Endothelial cell of umbilical vein (primary cell): ENCODE measurements around the gene SLC2A4. TPM values are rescaled to one million over a fixed set of nuclear protein-coding genes. Genes with fewer than 3 reads are reported as not detected.
A peak's percentile ranks its signal among the peaks of the same experiment; 100 is the strongest.

Source experiments
- BruUV-seq: library from RNA; stranded (reverse); fragments of 400-500 nt; replicated peaks from 2 replicates; lab custom pipeline; 2021; lab: Mats Ljungman, UMichigan
- CTCF ChIA-PET: fragments of 300-600, 350-600 bp; sonication (Branson Sonifier 250); formaldehyde crosslinking; loops from one replicate; lab custom pipeline; 2021; ENCODE audit warnings: antibody characterized with exemption, inconsistent platforms; lab: Charles Lee
- POLR2A ChIA-PET: fragments of 300-600, 350-600 bp; sonication (Branson Sonifier 250); formaldehyde crosslinking; loops from one replicate; lab custom pipeline; 2021; ENCODE audit warnings: antibody characterized with exemption, inconsistent platforms; lab: Charles Lee
- DNase-seq: peaks from one replicate; pipeline ENCODE4 v3.0.0-alpha.2; 2011; ENCODE audit warnings: low read depth, low spot score
- FAIRE-seq: peaks from 2 replicates; lab custom pipeline; 2011; peaks lifted over from hg19 to GRCh38; lab: Jason Lieb, UNC
- H2AFZ ChIP-seq: 2 replicates; pipeline ENCODE4 v1.6.0; 2012; ENCODE audit warnings: low read depth, low read length, control low read depth, inconsistent platforms
- H3K27ac ChIP-seq: 2 replicates; pipeline ENCODE4 v1.5.1; 2011; ENCODE audit warnings: low read depth, mild to moderate bottlenecking, control low read depth, low read length, moderate library complexity; ENCODE audit not compliant: insufficient read depth
- H3K27me3 ChIP-seq, 2 experiments: 2 replicates each; pipeline versions ENCODE4 v1.6.0 to v1.6.1; 2011; ENCODE audit warnings: low read length in 2 of 2, mixed read lengths in 1 of 2; ENCODE audit not compliant: control insufficient read depth in 2 of 2, insufficient read depth in 2 of 2
- H3K36me3 ChIP-seq, 2 experiments: 2 replicates in 1 of 2; 3 replicates in 1 of 2; pipeline ENCODE4 v1.5.1; 2011; ENCODE audit warnings: low read length in 2 of 2, mild to moderate bottlenecking in 1 of 2, moderate library complexity in 1 of 2; ENCODE audit not compliant: control insufficient read depth in 2 of 2, insufficient read depth in 2 of 2; ENCODE audit errors: extremely low read depth in 1 of 2
- H3K4me1 ChIP-seq: 3 replicates; pipeline ENCODE4 v1.5.1; 2011; ENCODE audit warnings: mild to moderate bottlenecking, low read length; ENCODE audit not compliant: control insufficient read depth, insufficient read depth; ENCODE audit errors: extremely low read depth
- H3K4me2 ChIP-seq: 2 replicates; pipeline ENCODE4 v1.6.1; 2011; ENCODE audit warnings: low read length, control low read depth, mixed read lengths; ENCODE audit not compliant: insufficient read depth
- H3K4me3 ChIP-seq, 3 experiments: fragments of 200-600 bp in 1 of 3; sonication (generic), shearing (Covaris generic) in 1 of 3; replicated peaks in 1 of 3; 2 replicates each; pipeline ENCODE4 v1.5.1; 2011 to 2016; ENCODE audit warnings: control low read depth in 3 of 3, low read length in 3 of 3, mild to moderate bottlenecking in 2 of 3, inconsistent platforms in 1 of 3, low read depth in 1 of 3, moderate library complexity in 1 of 3; ENCODE audit not compliant: insufficient read depth in 1 of 3
- H3K79me2 ChIP-seq: 2 replicates; pipeline ENCODE4 v1.6.0; 2012; ENCODE audit warnings: low read length, inconsistent platforms; ENCODE audit not compliant: control insufficient read depth, insufficient read depth
- H3K9ac ChIP-seq: replicated peaks from 2 replicates; pipeline ENCODE3; 2011; ENCODE audit warnings: low read length, control low read depth; ENCODE audit not compliant: insufficient read depth; ENCODE audit errors: extremely low read depth
- H3K9me1 ChIP-seq: replicated peaks from 3 replicates; pipeline ENCODE4 v1.6.0; 2011; ENCODE audit warnings: mild to moderate bottlenecking, low read length; ENCODE audit not compliant: control insufficient read depth, insufficient read depth; ENCODE audit errors: extremely low read depth
- H3K9me3 ChIP-seq: replicated peaks from 2 replicates; pipeline ENCODE4 v1.5.1; 2012; ENCODE audit warnings: low read length, inconsistent platforms; ENCODE audit not compliant: control insufficient read depth, insufficient read depth
- H4K20me1 ChIP-seq: replicated peaks from 2 replicates; pipeline ENCODE3; 2011; ENCODE audit warnings: mild to moderate bottlenecking, low read length; ENCODE audit not compliant: control insufficient read depth, insufficient read depth; ENCODE audit errors: extremely low read depth
- EZH2 ChIP-seq: IDR thresholded peaks from 2 replicates; pipeline ENCODE4 v1.6.1; 2012; ENCODE audit warnings: borderline replicate concordance, low read depth, mild to moderate bottlenecking, moderate library complexity, low read length, inconsistent platforms; ENCODE audit not compliant: severe bottlenecking
- FOS ChIP-seq: IDR thresholded peaks from 2 replicates; pipeline ENCODE4 v1.6.1; 2011; ENCODE audit warnings: mild to moderate bottlenecking, low read length, moderate library complexity, borderline replicate concordance; ENCODE audit not compliant: insufficient read depth
- GATA2 ChIP-seq: IDR thresholded peaks from 2 replicates; pipeline ENCODE4 v1.7.0; 2011; ENCODE audit warnings: low read depth, mild to moderate bottlenecking, moderate library complexity, mixed read lengths, low read length; ENCODE audit not compliant: insufficient read length, insufficient read depth
- JUN ChIP-seq: IDR thresholded peaks from 2 replicates; pipeline ENCODE4 v1.6.1; 2011; ENCODE audit warnings: borderline replicate concordance, low read depth; ENCODE audit not compliant: insufficient read length, insufficient read depth
- MYC ChIP-seq: IDR thresholded peaks from one replicate; pipeline ENCODE4 v1.6.1; 2011; ENCODE audit warnings: mild to moderate bottlenecking, low read depth, low read length
- POLR2A ChIP-seq: IDR thresholded peaks from 2 replicates; pipeline ENCODE4 v1.6.1; 2012; ENCODE audit warnings: low read depth, mild to moderate bottlenecking, control low read depth, low read length
- POLR2AphosphoS5 ChIP-seq: IDR thresholded peaks from 2 replicates; pipeline ENCODE4 v1.6.1; 2012; ENCODE audit warnings: low read depth, mild to moderate bottlenecking, control low read depth, low read length, moderate library complexity; ENCODE audit not compliant: insufficient read depth
- dilution Hi-C: fragments of 300-500 bp; cut with MboI; formaldehyde crosslinking; loops from one replicate; pipeline ENCODE4 v1.15.0; 2019; ENCODE audit warnings: low sequenced_read_pairs; ENCODE audit not compliant: extremely low pct_ligation_motif_present
- intact Hi-C: fragments of 100-400 bp; cut with micrococcal nuclease; formaldehyde crosslinking; loops from one replicate; pipeline ENCODE4 v1.10.0; 2022
- polyA plus RNA-seq, 4 experiments: library from polyadenylated mRNA; depleted of rRNA in 3 of 4; stranded (reverse) in 3 of 4; unstranded in 1 of 4; fragments of >200 nt; gene quantifications; 2 replicates each; pipeline versions ENCODE4 v1.2.1 to v1.2.3, GENCODE V29; 2011 to 2012; ENCODE audit warnings: missing spikeins in 1 of 4
- total RNA-seq: library from RNA; stranded (reverse); gene quantifications from 2 replicates; pipeline ENCODE4 v1.2.3, GENCODE V29; 2021
- TF ChIP-seq, protein P1 (sequence below), 2 donors: IDR thresholded peaks; 1 replicate in 1 of 2; 2 replicates in 1 of 2; pipeline ENCODE4 v1.5.1; 2011; ENCODE audit warnings: low read length in 2 of 2, mild to moderate bottlenecking in 2 of 2, moderate library complexity in 2 of 2, control low read depth in 1 of 2, inconsistent platforms in 1 of 2, low read depth in 1 of 2; ENCODE audit not compliant: insufficient read depth in 1 of 2; ENCODE audit errors: extremely low read depth in 1 of 2
- TF ChIP-seq, protein P2 (sequence below): IDR thresholded peaks from 2 replicates; pipeline ENCODE4 v1.6.1; 2011; ENCODE audit not compliant: insufficient read depth, insufficient read length

The SLC2A4 gene
- total and polyA plus RNA-seq, 2 donors (not counting 3 experiments of a cell fraction or from before 2014, with no cell fraction given): 0.12 TPM; not detected in 1

GRCh38 chr17:7313088-7313889 is 31.8 kb downstream of the SLC2A4 start:
- Histone ChIP-seq H3K9me3 (no peaks in the 10 kb centered on the region), H3K4me2 (peak overlapping the region; percentile 60), H3K9ac (no peak overlapping the region), H3K27me3 (no peaks in the 10 kb centered on the region), H3K4me3 (no peak overlapping the region), H3K27ac (no peak overlapping the region), H3K36me3 (peaks cover 31 to 46% of the 10 kb centered on the region in 2 experiments), H3K4me1 (peaks cover 36% of the 10 kb centered on the region), H3K79me2 (peaks cover 40% of the 10 kb centered on the region), H2AFZ (no peak overlapping the region), H3K9me1 (no peaks in the 10 kb centered on the region), H4K20me1 (peaks cover 4% of the 10 kb centered on the region)
- DNase-seq (no peak), FAIRE-seq (no peak)
- intact Hi-C loops (no loop called here), dilution Hi-C loops (no loop called here)
- ChIA-PET POLR2A (no interaction called here), CTCF (interaction anchor here (1.0 to 1.8 kb wide), 4 partner anchors 16 to 268 kb away, joined by 3 to 10 read pairs (median 6); partner anchors contain the start of genes NEURL4 and SLC2A4)
- BruUV-seq: no TSS peak
- TF ChIP-seq, protein P1, sequence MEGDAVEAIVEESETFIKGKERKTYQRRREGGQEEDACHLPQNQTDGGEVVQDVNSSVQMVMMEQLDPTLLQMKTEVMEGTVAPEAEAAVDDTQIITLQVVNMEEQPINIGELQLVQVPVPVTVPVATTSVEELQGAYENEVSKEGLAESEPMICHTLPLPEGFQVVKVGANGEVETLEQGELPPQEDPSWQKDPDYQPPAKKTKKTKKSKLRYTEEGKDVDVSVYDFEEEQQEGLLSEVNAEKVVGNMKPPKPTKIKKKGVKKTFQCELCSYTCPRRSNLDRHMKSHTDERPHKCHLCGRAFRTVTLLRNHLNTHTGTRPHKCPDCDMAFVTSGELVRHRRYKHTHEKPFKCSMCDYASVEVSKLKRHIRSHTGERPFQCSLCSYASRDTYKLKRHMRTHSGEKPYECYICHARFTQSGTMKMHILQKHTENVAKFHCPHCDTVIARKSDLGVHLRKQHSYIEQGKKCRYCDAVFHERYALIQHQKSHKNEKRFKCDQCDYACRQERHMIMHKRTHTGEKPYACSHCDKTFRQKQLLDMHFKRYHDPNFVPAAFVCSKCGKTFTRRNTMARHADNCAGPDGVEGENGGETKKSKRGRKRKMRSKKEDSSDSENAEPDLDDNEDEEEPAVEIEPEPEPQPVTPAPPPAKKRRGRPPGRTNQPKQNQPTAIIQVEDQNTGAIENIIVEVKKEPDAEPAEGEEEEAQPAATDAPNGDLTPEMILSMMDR (IDR thresholded peaks at IDR 0.05; ENCODE audit: extremely low read depth in 1 of 2, insufficient read depth in 1 of 2, low read depth in 1 of 2, low read length in 2 of 2): peak in 1 of 2 donors; percentile 7
- TF ChIP-seq GATA2 (no peak), MYC (no peak), POLR2AphosphoS5 (peak; percentile 62), JUN (no peak), FOS (no peak), EZH2 (no peak), POLR2A (peak; percentile 42)
- TF ChIP-seq, protein P2, sequence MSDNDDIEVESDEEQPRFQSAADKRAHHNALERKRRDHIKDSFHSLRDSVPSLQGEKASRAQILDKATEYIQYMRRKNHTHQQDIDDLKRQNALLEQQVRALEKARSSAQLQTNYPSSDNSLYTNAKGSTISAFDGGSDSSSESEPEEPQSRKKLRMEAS: no peak
